OCI-LY3 (cell line): ENCODE results near the gene MYL11.

ENCODE experiments used
- H2AFZ ChIP-seq: fragments of 200-600, 300-600 bp; shearing (Covaris generic); 2 replicates; pipeline ENCODE4 v1.6.0; 2014; ENCODE audit warnings: antibody characterized with exemption, low read depth, low read length
- H3K27ac ChIP-seq: fragments of 200-600, 300-600 bp; sonication (generic); 2 replicates; pipeline ENCODE4 v1.5.1; 2014; ENCODE audit warnings: mild to moderate bottlenecking, low read length, moderate library complexity, mixed read lengths
- H3K27me3 ChIP-seq: fragments of 200-600, 300-600 bp; sonication (generic); 2 replicates; pipeline ENCODE4 v1.6.1; 2014; ENCODE audit warnings: low read depth, low read length, mixed read lengths
- H3K36me3 ChIP-seq: fragments of 200-600, 300-600 bp; sonication (generic); replicated peaks from 2 replicates; pipeline ENCODE3; 2014; ENCODE audit warnings: low read depth, low read length, mixed read lengths
- H3K4me1 ChIP-seq: fragments of 300-600, 200-600 bp; sonication (generic); 2 replicates; pipeline ENCODE4 v1.6.1; 2014; ENCODE audit warnings: low read length, mixed read lengths
- H3K4me2 ChIP-seq: fragments of 200-600, 300-600 bp; sonication (generic); 2 replicates; pipeline ENCODE4 v1.6.1; 2014; ENCODE audit warnings: low read length, mixed read lengths
- H3K4me3 ChIP-seq: fragments of 300-600, 200-600 bp; sonication (generic); 2 replicates; pipeline ENCODE4 v1.5.1; 2014; ENCODE audit warnings: antibody characterized with exemption, mild to moderate bottlenecking, low read length, moderate library complexity
- H3K79me2 ChIP-seq: fragments of 300-600, 200-600 bp; shearing (Covaris generic); 2 replicates; pipeline ENCODE4 v1.6.1; 2014; ENCODE audit warnings: mild to moderate bottlenecking, low read length, mixed read lengths
- H3K9ac ChIP-seq: fragments of 300-600, 200-600 bp; shearing (Covaris generic); 2 replicates; pipeline ENCODE4 v1.6.0; 2014; ENCODE audit warnings: mild to moderate bottlenecking, low read length, moderate library complexity
- H3K9me3 ChIP-seq: fragments of 200-600, 300-600 bp; shearing (Covaris generic); 2 replicates; pipeline ENCODE4 v1.6.1; 2014; ENCODE audit warnings: low read length, mixed read lengths; ENCODE audit not compliant: insufficient read depth
- H4K20me1 ChIP-seq: fragments of 200-600, 300-600 bp; sonication (generic); 2 replicates; pipeline ENCODE4 v1.6.1; 2016; ENCODE audit warnings: low read length, mixed read lengths; ENCODE audit not compliant: insufficient read depth
- EZH2phosphoT487 ChIP-seq: fragments of 200-600 bp; shearing (Covaris generic); IDR thresholded peaks from 2 replicates; pipeline ENCODE4 v1.6.1; 2018; ENCODE audit warnings: antibody characterized with exemption, mixed run types, low read depth
- TF ChIP-seq, protein P1 (sequence below): fragments of 200-600, 300-600 bp; sonication (generic); IDR thresholded peaks from 2 replicates; pipeline ENCODE4 v1.5.1; 2014; ENCODE audit warnings: antibody characterized with exemption, low read length, low read depth

MYL11 gene

DNA sequence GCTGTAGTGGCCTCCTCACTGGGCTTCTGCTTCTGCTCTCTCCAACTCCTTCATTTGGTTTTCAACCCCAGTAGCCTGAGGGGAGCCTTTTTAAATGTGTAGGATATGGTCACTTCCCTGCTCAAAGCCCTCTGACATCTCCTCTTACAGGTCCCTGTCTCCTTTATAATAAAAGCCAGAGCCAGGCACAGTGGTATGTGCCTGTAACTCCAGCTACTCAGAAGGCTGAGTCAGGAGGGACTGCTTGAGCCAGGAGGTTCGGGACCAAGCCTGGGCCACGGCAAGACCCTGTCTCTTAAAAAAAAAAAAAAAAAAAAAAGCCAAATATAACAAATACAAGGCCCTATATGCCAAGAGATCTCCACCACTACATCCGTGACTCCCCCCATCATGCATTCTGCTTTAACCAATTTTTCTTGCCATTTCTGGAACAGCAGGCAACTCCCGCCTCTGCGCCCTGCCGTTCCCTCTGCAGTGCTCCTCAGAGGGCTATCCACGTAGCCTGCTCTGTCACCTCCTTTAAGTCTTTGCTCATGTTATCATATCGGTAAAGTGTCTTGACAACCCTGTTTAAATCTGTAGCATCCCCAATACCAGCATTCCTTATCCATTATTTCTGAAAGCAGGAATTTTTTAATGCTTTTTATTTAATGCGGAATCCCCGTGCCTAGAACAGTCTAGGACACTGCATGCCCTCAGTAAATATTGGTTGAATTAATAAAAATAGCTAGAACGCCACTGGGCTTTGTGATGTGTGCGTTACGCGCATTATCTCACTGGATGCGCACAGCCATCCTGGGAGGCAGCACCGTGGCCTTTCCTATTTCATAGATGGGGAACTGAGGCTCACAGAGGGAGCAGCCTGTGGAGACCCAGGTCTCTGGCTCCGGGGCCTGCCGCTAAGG, 42.3 kb downstream of the MYL11 start:
- H3K9me3 ChIP-seq = no peaks in the 10 kb centered on the region
- H3K9ac ChIP-seq = no peak overlapping the region
- H3K27ac ChIP-seq = no peak overlapping the region
- peaks cover 30% of the 10 kb centered on the region for H3K36me3 ChIP-seq
- H3K79me2 ChIP-seq = peaks cover 36% of the 10 kb centered on the region
- TF ChIP-seq, protein P1, sequence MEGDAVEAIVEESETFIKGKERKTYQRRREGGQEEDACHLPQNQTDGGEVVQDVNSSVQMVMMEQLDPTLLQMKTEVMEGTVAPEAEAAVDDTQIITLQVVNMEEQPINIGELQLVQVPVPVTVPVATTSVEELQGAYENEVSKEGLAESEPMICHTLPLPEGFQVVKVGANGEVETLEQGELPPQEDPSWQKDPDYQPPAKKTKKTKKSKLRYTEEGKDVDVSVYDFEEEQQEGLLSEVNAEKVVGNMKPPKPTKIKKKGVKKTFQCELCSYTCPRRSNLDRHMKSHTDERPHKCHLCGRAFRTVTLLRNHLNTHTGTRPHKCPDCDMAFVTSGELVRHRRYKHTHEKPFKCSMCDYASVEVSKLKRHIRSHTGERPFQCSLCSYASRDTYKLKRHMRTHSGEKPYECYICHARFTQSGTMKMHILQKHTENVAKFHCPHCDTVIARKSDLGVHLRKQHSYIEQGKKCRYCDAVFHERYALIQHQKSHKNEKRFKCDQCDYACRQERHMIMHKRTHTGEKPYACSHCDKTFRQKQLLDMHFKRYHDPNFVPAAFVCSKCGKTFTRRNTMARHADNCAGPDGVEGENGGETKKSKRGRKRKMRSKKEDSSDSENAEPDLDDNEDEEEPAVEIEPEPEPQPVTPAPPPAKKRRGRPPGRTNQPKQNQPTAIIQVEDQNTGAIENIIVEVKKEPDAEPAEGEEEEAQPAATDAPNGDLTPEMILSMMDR = no peak
- TF ChIP-seq EZH2phosphoT487 = no peak
- H3K27me3 ChIP-seq = no peaks in the 10 kb centered on the region
- H4K20me1 ChIP-seq = peaks cover 8% of the 10 kb centered on the region; the same call in 1 of the 2 replicates
- H3K4me2 ChIP-seq = no peak overlapping the region
- no peak overlapping the region for H2AFZ ChIP-seq
- H3K4me1 ChIP-seq = peaks cover 15% of the 10 kb centered on the region
- no peak overlapping the region for H3K4me3 ChIP-seq

DNA sequence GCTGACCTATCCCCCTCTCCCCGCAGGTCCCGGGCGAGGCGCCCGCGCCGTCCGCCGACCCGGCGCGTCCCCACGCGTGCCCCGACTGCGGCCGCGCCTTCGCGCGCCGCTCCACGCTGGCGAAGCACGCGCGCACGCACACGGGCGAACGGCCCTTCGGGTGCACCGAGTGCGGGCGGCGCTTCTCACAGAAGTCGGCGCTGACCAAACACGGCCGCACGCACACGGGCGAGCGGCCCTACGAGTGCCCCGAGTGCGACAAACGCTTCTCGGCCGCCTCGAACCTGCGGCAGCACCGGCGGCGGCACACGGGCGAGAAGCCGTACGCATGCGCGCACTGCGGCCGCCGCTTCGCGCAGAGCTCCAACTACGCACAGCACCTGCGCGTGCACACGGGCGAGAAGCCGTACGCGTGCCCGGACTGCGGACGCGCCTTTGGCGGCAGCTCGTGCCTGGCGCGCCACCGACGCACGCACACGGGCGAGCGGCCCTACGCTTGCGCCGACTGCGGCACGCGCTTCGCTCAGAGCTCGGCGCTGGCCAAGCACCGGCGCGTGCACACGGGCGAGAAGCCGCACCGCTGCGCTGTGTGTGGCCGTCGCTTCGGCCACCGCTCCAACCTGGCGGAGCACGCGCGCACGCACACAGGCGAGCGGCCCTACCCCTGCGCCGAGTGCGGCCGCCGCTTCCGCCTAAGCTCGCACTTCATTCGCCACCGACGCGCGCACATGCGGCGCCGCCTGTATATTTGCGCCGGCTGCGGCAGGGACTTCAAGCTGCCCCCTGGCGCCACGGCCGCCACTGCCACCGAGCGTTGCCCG, 43.1 kb downstream of the MYL11 start:
- Histone ChIP-seq H3K79me2 (peaks cover 36% of the 10 kb centered on the region), H3K4me1 (peaks cover 14% of the 10 kb centered on the region), H4K20me1 (peaks cover 8% of the 10 kb centered on the region; the same call in 1 of the 2 replicates), H3K27ac (no peak overlapping the region), H3K4me2 (no peak overlapping the region), H3K27me3 (no peaks in the 10 kb centered on the region), H3K36me3 (peaks cover 29% of the 10 kb centered on the region), H3K9me3 (no peaks in the 10 kb centered on the region), H3K4me3 (no peak overlapping the region), H2AFZ (no peak overlapping the region), H3K9ac (no peak overlapping the region)
- no peak for TF ChIP-seq EZH2phosphoT487
- TF ChIP-seq, protein P1 = no peak

GRCh38 chr16:30418350-30419181, 44.0 kb downstream of the MYL11 start:
- H3K4me1 ChIP-seq = peaks cover 6% of the 10 kb centered on the region
- H3K27ac ChIP-seq = no peak overlapping the region
- no peak overlapping the region for H3K4me2 ChIP-seq
- H3K27me3 ChIP-seq = no peaks in the 10 kb centered on the region
- H3K4me3 ChIP-seq = no peak overlapping the region
- no peak overlapping the region for H2AFZ ChIP-seq
- H4K20me1 ChIP-seq = peaks cover 8% of the 10 kb centered on the region; the same call in 1 of the 2 replicates
- TF ChIP-seq, protein P1 = no peak
- no peak overlapping the region for H3K9ac ChIP-seq
- H3K9me3 ChIP-seq = no peaks in the 10 kb centered on the region
- peaks cover 32% of the 10 kb centered on the region for H3K36me3 ChIP-seq
- peaks cover 36% of the 10 kb centered on the region for H3K79me2 ChIP-seq
